Endothelial cell of umbilical vein (primary cell): Measurements from ENCODE around the gene HECTD4. TPM values are rescaled to one million over a fixed set of nuclear protein-coding genes. Genes with fewer than 3 reads are reported as not detected.

Experiments used
- BruUV-seq: library from RNA; stranded (reverse); fragments of 400-500 nt; replicated peaks from 2 replicates; lab custom pipeline; 2021; lab: Mats Ljungman, UMichigan
- CTCF ChIA-PET: fragments of 300-600, 350-600 bp; sonication (Branson Sonifier 250); formaldehyde crosslinking; loops from one replicate; lab custom pipeline; 2021; ENCODE audit warnings: antibody characterized with exemption, inconsistent platforms; lab: Charles Lee
- POLR2A ChIA-PET: fragments of 300-600, 350-600 bp; sonication (Branson Sonifier 250); formaldehyde crosslinking; loops from one replicate; lab custom pipeline; 2021; ENCODE audit warnings: antibody characterized with exemption, inconsistent platforms; lab: Charles Lee
- DNase-seq: peaks from one replicate; pipeline ENCODE4 v3.0.0-alpha.2; 2011; ENCODE audit warnings: low read depth, low spot score
- FAIRE-seq: peaks from 2 replicates; lab custom pipeline; 2011; peaks lifted over from hg19 to GRCh38; lab: Jason Lieb, UNC
- H2AFZ ChIP-seq: 2 replicates; pipeline ENCODE4 v1.6.0; 2012; ENCODE audit warnings: low read depth, low read length, control low read depth, inconsistent platforms
- H3K27ac ChIP-seq: 2 replicates; pipeline ENCODE4 v1.5.1; 2011; ENCODE audit warnings: low read depth, mild to moderate bottlenecking, control low read depth, low read length, moderate library complexity; ENCODE audit not compliant: insufficient read depth
- H3K27me3 ChIP-seq, 2 experiments: 2 replicates each; pipeline versions ENCODE4 v1.6.0 to v1.6.1; 2011; ENCODE audit warnings: low read length in 2 of 2, mixed read lengths in 1 of 2; ENCODE audit not compliant: control insufficient read depth in 2 of 2, insufficient read depth in 2 of 2
- H3K36me3 ChIP-seq, 2 experiments: 2 replicates in 1 of 2; 3 replicates in 1 of 2; pipeline ENCODE4 v1.5.1; 2011; ENCODE audit warnings: low read length in 2 of 2, mild to moderate bottlenecking in 1 of 2, moderate library complexity in 1 of 2; ENCODE audit not compliant: control insufficient read depth in 2 of 2, insufficient read depth in 2 of 2; ENCODE audit errors: extremely low read depth in 1 of 2
- H3K4me1 ChIP-seq: 3 replicates; pipeline ENCODE4 v1.5.1; 2011; ENCODE audit warnings: mild to moderate bottlenecking, low read length; ENCODE audit not compliant: control insufficient read depth, insufficient read depth; ENCODE audit errors: extremely low read depth
- H3K4me2 ChIP-seq: 2 replicates; pipeline ENCODE4 v1.6.1; 2011; ENCODE audit warnings: low read length, control low read depth, mixed read lengths; ENCODE audit not compliant: insufficient read depth
- H3K4me3 ChIP-seq, 3 experiments: fragments of 200-600 bp in 1 of 3; sonication (generic), shearing (Covaris generic) in 1 of 3; replicated peaks in 1 of 3; 2 replicates each; pipeline ENCODE4 v1.5.1; 2011 to 2016; ENCODE audit warnings: control low read depth in 3 of 3, low read length in 3 of 3, mild to moderate bottlenecking in 2 of 3, inconsistent platforms in 1 of 3, low read depth in 1 of 3, moderate library complexity in 1 of 3; ENCODE audit not compliant: insufficient read depth in 1 of 3
- H3K79me2 ChIP-seq: 2 replicates; pipeline ENCODE4 v1.6.0; 2012; ENCODE audit warnings: low read length, inconsistent platforms; ENCODE audit not compliant: control insufficient read depth, insufficient read depth
- H3K9ac ChIP-seq: replicated peaks from 2 replicates; pipeline ENCODE3; 2011; ENCODE audit warnings: low read length, control low read depth; ENCODE audit not compliant: insufficient read depth; ENCODE audit errors: extremely low read depth
- H3K9me1 ChIP-seq: replicated peaks from 3 replicates; pipeline ENCODE4 v1.6.0; 2011; ENCODE audit warnings: mild to moderate bottlenecking, low read length; ENCODE audit not compliant: control insufficient read depth, insufficient read depth; ENCODE audit errors: extremely low read depth
- H3K9me3 ChIP-seq: replicated peaks from 2 replicates; pipeline ENCODE4 v1.5.1; 2012; ENCODE audit warnings: low read length, inconsistent platforms; ENCODE audit not compliant: control insufficient read depth, insufficient read depth
- H4K20me1 ChIP-seq: replicated peaks from 2 replicates; pipeline ENCODE3; 2011; ENCODE audit warnings: mild to moderate bottlenecking, low read length; ENCODE audit not compliant: control insufficient read depth, insufficient read depth; ENCODE audit errors: extremely low read depth
- CTCF ChIP-seq, 2 donors: IDR thresholded peaks; 1 replicate in 1 of 2; 2 replicates in 1 of 2; pipeline ENCODE4 v1.5.1; 2011; ENCODE audit warnings: low read length in 2 of 2, mild to moderate bottlenecking in 2 of 2, moderate library complexity in 2 of 2, control low read depth in 1 of 2, inconsistent platforms in 1 of 2, low read depth in 1 of 2; ENCODE audit not compliant: insufficient read depth in 1 of 2; ENCODE audit errors: extremely low read depth in 1 of 2
- EZH2 ChIP-seq: IDR thresholded peaks from 2 replicates; pipeline ENCODE4 v1.6.1; 2012; ENCODE audit warnings: borderline replicate concordance, low read depth, mild to moderate bottlenecking, moderate library complexity, low read length, inconsistent platforms; ENCODE audit not compliant: severe bottlenecking
- FOS ChIP-seq: IDR thresholded peaks from 2 replicates; pipeline ENCODE4 v1.6.1; 2011; ENCODE audit warnings: mild to moderate bottlenecking, low read length, moderate library complexity, borderline replicate concordance; ENCODE audit not compliant: insufficient read depth
- GATA2 ChIP-seq: IDR thresholded peaks from 2 replicates; pipeline ENCODE4 v1.7.0; 2011; ENCODE audit warnings: low read depth, mild to moderate bottlenecking, moderate library complexity, mixed read lengths, low read length; ENCODE audit not compliant: insufficient read length, insufficient read depth
- JUN ChIP-seq: IDR thresholded peaks from 2 replicates; pipeline ENCODE4 v1.6.1; 2011; ENCODE audit warnings: borderline replicate concordance, low read depth; ENCODE audit not compliant: insufficient read length, insufficient read depth
- MAX ChIP-seq: IDR thresholded peaks from 2 replicates; pipeline ENCODE4 v1.6.1; 2011; ENCODE audit not compliant: insufficient read depth, insufficient read length
- MYC ChIP-seq: IDR thresholded peaks from one replicate; pipeline ENCODE4 v1.6.1; 2011; ENCODE audit warnings: mild to moderate bottlenecking, low read depth, low read length
- POLR2A ChIP-seq: IDR thresholded peaks from 2 replicates; pipeline ENCODE4 v1.6.1; 2012; ENCODE audit warnings: low read depth, mild to moderate bottlenecking, control low read depth, low read length
- POLR2AphosphoS5 ChIP-seq: IDR thresholded peaks from 2 replicates; pipeline ENCODE4 v1.6.1; 2012; ENCODE audit warnings: low read depth, mild to moderate bottlenecking, control low read depth, low read length, moderate library complexity; ENCODE audit not compliant: insufficient read depth
- dilution Hi-C: fragments of 300-500 bp; cut with MboI; formaldehyde crosslinking; loops from one replicate; pipeline ENCODE4 v1.15.0; 2019; ENCODE audit warnings: low sequenced_read_pairs; ENCODE audit not compliant: extremely low pct_ligation_motif_present
- intact Hi-C: fragments of 100-400 bp; cut with micrococcal nuclease; formaldehyde crosslinking; loops from one replicate; pipeline ENCODE4 v1.10.0; 2022
- polyA plus RNA-seq, 4 experiments: library from polyadenylated mRNA; depleted of rRNA in 3 of 4; stranded (reverse) in 3 of 4; unstranded in 1 of 4; fragments of >200 nt; gene quantifications; 2 replicates each; pipeline versions ENCODE4 v1.2.1 to v1.2.3, GENCODE V29; 2011 to 2012; ENCODE audit warnings: missing spikeins in 1 of 4
- total RNA-seq: library from RNA; stranded (reverse); gene quantifications from 2 replicates; pipeline ENCODE4 v1.2.3, GENCODE V29; 2021

HECTD4 gene
- total and polyA plus RNA-seq, 2 donors (not counting 3 experiments of a cell fraction or from before 2014, with no cell fraction given): 9.7 to 47.7 TPM

- TF ChIP-seq FOS: no peak
- TF ChIP-seq MAX: no peak
- TF ChIP-seq GATA2: no peak
- TF ChIP-seq MYC: no peak
- Histone ChIP-seq H3K4me3 (no peak overlapping the region), H3K27ac (no peak overlapping the region), H3K9me3 (no peaks in the 10 kb centered on the region), H3K4me2 (no peak overlapping the region), H3K9me1 (no peaks in the 10 kb centered on the region), H3K27me3 (peaks cover 0 to 2% of the 10 kb centered on the region in 2 experiments), H3K9ac (no peak overlapping the region), H2AFZ (no peak overlapping the region), H4K20me1 (no peaks in the 10 kb centered on the region), H3K79me2 (peaks cover 3% of the 10 kb centered on the region), H3K36me3 (no peaks in the 10 kb centered on the region), H3K4me1 (peaks cover 9% of the 10 kb centered on the region)
- FAIRE-seq (no peak), DNase-seq (no peak)
- dilution Hi-C loops (no loop called here), intact Hi-C loops (no loop called here)
- CTCF ChIA-PET: no interaction called here
- POLR2A ChIA-PET: interaction anchor here (1.2 kb wide), 1 partner anchor 9 kb away, joined by 3 read pairs; no protein-coding TSS in a partner anchor
- BruUV-seq: no TSS peak
Measured at GRCh38 chr12:112121780-112122565, 260.3 kb downstream of the HECTD4 start.

- Histone ChIP-seq H3K9me1 (no peaks in the 10 kb centered on the region), H3K4me1 (peaks cover 6% of the 10 kb centered on the region), H3K9me3 (no peaks in the 10 kb centered on the region), H3K36me3 (no peaks in the 10 kb centered on the region), H3K27ac (no peak overlapping the region), H3K4me3 (no peak overlapping the region), H3K27me3 (no peaks in the 10 kb centered on the region), H4K20me1 (no peaks in the 10 kb centered on the region), H3K79me2 (no peaks in the 10 kb centered on the region), H2AFZ (no peak overlapping the region), H3K9ac (no peak overlapping the region), H3K4me2 (no peak overlapping the region)
- DNase-seq (no peak), FAIRE-seq (no peak)
- POLR2A ChIA-PET: interaction anchor here (2.7 kb wide), 1 partner anchor 8 kb away, joined by 13 read pairs; the partner anchor contains the start of gene TRAFD1
- CTCF ChIA-PET: interaction anchor here (1.0 to 1.9 kb wide), 2 partner anchors 8 to 13 kb away, joined by 4 to 8 read pairs; partner anchors contain the start of gene TRAFD1
- no TSS peak for BruUV-seq
- TF ChIP-seq POLR2A (no peak), MYC (no peak), GATA2 (no peak), CTCF (IDR thresholded peaks at IDR 0.05; ENCODE audit: extremely low read depth in 1 of 2, insufficient read depth in 1 of 2, low read depth in 1 of 2, low read length in 2 of 2) (no peak), FOS (no peak), EZH2 (no peak), MAX (no peak), JUN (no peak), POLR2AphosphoS5 (no peak)
- intact Hi-C loops: no loop called here
- dilution Hi-C loops: no loop called here
Measured at GRCh38 chr12:112117685-112118084, 264.5 kb downstream of the HECTD4 start.
